ENCODE results near the gene MSL2. TPM values are rescaled to one million over a fixed set of nuclear protein-coding genes. Genes with fewer than 3 reads are reported as not detected.
"Not testable (repeated sequence)": the region's sequence is repeated elsewhere in the genome, so short reads cannot be mapped to it uniquely, and the experiment has no call there.

MSL2 gene
- total RNA-seq, 1 donor from 2014 or later, result 30.2 TPM

- TF ChIP-seq, protein P1, sequence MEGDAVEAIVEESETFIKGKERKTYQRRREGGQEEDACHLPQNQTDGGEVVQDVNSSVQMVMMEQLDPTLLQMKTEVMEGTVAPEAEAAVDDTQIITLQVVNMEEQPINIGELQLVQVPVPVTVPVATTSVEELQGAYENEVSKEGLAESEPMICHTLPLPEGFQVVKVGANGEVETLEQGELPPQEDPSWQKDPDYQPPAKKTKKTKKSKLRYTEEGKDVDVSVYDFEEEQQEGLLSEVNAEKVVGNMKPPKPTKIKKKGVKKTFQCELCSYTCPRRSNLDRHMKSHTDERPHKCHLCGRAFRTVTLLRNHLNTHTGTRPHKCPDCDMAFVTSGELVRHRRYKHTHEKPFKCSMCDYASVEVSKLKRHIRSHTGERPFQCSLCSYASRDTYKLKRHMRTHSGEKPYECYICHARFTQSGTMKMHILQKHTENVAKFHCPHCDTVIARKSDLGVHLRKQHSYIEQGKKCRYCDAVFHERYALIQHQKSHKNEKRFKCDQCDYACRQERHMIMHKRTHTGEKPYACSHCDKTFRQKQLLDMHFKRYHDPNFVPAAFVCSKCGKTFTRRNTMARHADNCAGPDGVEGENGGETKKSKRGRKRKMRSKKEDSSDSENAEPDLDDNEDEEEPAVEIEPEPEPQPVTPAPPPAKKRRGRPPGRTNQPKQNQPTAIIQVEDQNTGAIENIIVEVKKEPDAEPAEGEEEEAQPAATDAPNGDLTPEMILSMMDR (IDR thresholded peaks at IDR 0.05), result no peak
- no peak for ATAC-seq
- no peak for DNase-seq
- intact Hi-C loops (cut with DNase I), result no loop called here
- H3K27ac ChIP-seq, result no peak overlapping the region
- H3K36me3 ChIP-seq, result no peaks in the 10 kb centered on the region
- no peaks in the 10 kb centered on the region for H3K9me3 ChIP-seq
- no peak overlapping the region for H3K4me3 ChIP-seq
- no peaks in the 10 kb centered on the region for H3K4me1 ChIP-seq
- no peaks in the 10 kb centered on the region for H3K27me3 ChIP-seq
These were observed 60.9 kb downstream of the MSL2 start for GRCh38 chr3:136135039-136135802.

DNA sequence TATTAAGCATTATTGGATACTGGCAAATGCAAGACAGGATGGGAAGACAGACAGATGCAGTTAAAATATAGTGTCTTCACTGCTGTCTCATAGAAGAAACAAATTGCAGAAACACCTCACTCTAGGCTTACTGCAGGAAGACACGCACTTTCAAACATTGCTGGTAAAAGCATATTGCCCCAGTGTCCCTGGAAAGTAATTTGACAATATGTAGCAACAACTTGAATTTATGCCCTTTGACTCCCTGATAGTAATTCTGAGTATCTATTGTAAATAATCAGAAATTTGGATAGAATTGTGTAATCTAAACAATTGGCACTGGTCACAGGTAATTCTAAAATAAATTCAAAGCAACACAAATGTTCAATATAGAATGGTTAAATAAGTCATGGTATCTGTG is 62.0 kb downstream of the MSL2 start:
- intact Hi-C loops (cut with DNase I), result no loop called here
- DNase-seq (no peak), ATAC-seq (no peak)

DNA sequence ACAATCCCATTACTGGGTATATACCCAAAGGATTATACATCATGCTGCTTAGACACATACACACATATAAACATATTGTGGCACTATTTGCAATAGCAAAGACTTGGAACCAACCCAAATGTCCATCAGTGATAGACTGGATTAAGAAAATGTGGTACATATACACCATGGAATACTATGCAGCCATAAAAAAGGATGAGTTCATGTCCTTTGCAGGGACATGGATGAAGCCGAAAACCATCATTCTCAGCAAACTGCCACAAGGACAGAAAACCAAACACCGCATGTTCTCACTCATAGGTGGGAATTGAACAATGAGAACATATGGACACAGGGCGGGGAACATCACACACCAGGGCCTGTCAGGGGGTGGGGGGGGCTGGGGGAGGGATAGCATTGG is 64.5 kb downstream of the MSL2 start:
- H3K9me3 ChIP-seq; intact Hi-C loops (cut with DNase I); H3K4me3 ChIP-seq; ATAC-seq; H3K36me3 ChIP-seq; DNase-seq; H3K27me3 ChIP-seq; H3K4me1 ChIP-seq; H3K27ac ChIP-seq: not testable (repeated sequence)

More for the DNA sequence above, 62.0 kb downstream of the MSL2 start:
- no peaks in the 10 kb centered on the region for H3K27me3 ChIP-seq
- H3K27ac ChIP-seq, result no peak overlapping the region
- H3K4me3 ChIP-seq, result no peak overlapping the region
- H3K36me3 ChIP-seq, result no peaks in the 10 kb centered on the region
- H3K9me3 ChIP-seq, result no peaks in the 10 kb centered on the region
- no peaks in the 10 kb centered on the region for H3K4me1 ChIP-seq
- TF ChIP-seq, protein P1 (IDR thresholded peaks at IDR 0.05), result no peak

GRCh38 chr3:136122006-136122405 is 74.1 kb downstream of the MSL2 start:
- no peaks in the 10 kb centered on the region for H3K4me1 ChIP-seq
- H3K27me3 ChIP-seq, result no peaks in the 10 kb centered on the region
- no peak overlapping the region for H3K4me3 ChIP-seq
- no peak overlapping the region for H3K27ac ChIP-seq
- DNase-seq, result no peak
- ATAC-seq, result no peak
- intact Hi-C loops (cut with DNase I), result no loop called here
- H3K9me3 ChIP-seq, result no peaks in the 10 kb centered on the region
- no peaks in the 10 kb centered on the region for H3K36me3 ChIP-seq
- TF ChIP-seq, protein P1 (IDR thresholded peaks at IDR 0.05), result no peak

DNA sequence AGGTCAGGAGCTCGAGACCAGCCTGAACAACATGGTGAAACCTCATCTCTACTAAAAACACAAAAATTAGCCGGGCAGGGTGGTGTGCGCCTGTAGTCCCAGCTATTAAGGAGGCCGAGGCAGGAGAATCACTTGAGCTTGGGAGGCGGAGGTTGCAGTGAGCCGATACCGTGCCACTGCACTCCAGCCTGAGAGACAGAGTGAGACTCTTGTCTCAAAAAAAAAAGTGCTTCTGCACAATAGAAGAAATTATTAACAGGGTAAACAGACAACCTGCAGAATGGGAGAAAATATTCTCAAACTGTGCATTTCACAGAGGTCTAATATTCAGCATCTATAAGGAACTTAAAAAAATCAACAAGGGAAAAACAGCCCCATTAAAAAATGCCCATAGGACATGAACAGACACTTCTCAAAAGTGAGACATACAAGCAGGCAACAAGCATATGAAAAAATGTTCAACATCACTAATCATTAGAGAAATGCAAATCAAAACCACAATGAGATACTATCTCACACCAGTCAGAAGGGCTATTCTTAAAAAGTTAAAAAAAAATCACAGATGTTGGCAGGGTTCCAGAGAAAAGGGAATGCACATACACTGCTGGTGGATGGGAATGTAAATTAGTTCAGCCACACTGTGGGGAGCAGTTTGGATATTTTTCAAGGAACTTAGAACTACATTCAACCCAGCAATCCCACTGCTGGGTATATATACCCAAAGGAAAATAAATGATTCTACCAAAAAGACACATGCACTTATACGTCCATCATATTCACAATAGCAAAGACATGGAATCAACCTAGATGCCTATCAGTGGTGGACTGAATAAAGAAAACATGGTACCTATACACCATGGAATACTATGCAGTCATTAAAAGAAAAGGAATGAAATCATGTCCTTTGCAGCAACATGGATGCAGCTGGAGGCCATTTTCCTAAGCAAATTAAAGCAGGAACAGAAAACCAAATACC is 75.5 kb downstream of the MSL2 start:
- H3K36me3 ChIP-seq, result no peaks in the 10 kb centered on the region
- H3K9me3 ChIP-seq, result no peaks in the 10 kb centered on the region
- DNase-seq (no peak), ATAC-seq (no peak)
- H3K4me3 ChIP-seq, result no peak overlapping the region
- no peaks in the 10 kb centered on the region for H3K27me3 ChIP-seq
- H3K4me1 ChIP-seq, result no peaks in the 10 kb centered on the region
- intact Hi-C loops (cut with DNase I), result no loop called here
- H3K27ac ChIP-seq, result no peak overlapping the region
- TF ChIP-seq, protein P1 (IDR thresholded peaks at IDR 0.05), result no peak

GRCh38 chr3:136119783-136120182 is 76.4 kb downstream of the MSL2 start:
- DNase-seq; H3K36me3 ChIP-seq; intact Hi-C loops (cut with DNase I); ATAC-seq; H3K4me3 ChIP-seq; H3K4me1 ChIP-seq; H3K27ac ChIP-seq; H3K9me3 ChIP-seq; H3K27me3 ChIP-seq: not testable (repeated sequence)

DNA sequence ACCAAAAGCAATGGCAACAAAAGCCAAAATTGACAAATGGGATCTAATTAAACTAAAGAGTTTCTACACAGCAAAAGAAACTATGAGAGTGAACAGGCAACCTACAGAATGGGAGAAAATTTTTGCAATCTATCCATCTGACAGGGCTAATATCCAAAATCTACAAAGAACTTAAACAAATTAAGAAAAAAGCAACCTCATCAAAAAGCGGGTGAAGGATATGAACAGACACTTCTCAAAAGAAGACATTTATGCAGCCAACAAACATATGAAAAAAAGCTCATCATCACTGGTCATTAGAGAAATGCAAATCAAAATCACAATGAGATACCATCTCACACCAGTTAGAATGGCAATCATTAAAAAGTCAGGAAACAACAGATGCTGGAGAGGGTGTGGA is 76.8 kb downstream of the MSL2 start:
- DNase-seq; H3K4me1 ChIP-seq; H3K27ac ChIP-seq; H3K36me3 ChIP-seq; H3K9me3 ChIP-seq; intact Hi-C loops (cut with DNase I); H3K27me3 ChIP-seq; ATAC-seq; H3K4me3 ChIP-seq: not testable (repeated sequence)

All from upper lobe of right lung (tissue), 1 donor.